A673 (cell line): Measurements from ENCODE around the gene PAX5.

Source experiments
- CTCF ChIP-seq: fragments of 300-800, 200-600 bp; sonication (generic); conservative IDR thresholded peaks from 2 replicates; pipeline ENCODE4 v1.5.1; 2017; ENCODE audit warnings: low read depth, mild to moderate bottlenecking, antibody characterized with exemption, low read length, moderate library complexity, mixed read lengths
- EZH2 ChIP-seq: fragments of 200-600 bp; sonication (generic); IDR thresholded peaks from 2 replicates; pipeline ENCODE4 v1.6.1; 2017; ENCODE audit warnings: borderline replicate concordance, low read depth, mild to moderate bottlenecking, mixed read lengths, antibody characterized with exemption, low read length; ENCODE audit not compliant: poor library complexity, severe bottlenecking

DNA sequence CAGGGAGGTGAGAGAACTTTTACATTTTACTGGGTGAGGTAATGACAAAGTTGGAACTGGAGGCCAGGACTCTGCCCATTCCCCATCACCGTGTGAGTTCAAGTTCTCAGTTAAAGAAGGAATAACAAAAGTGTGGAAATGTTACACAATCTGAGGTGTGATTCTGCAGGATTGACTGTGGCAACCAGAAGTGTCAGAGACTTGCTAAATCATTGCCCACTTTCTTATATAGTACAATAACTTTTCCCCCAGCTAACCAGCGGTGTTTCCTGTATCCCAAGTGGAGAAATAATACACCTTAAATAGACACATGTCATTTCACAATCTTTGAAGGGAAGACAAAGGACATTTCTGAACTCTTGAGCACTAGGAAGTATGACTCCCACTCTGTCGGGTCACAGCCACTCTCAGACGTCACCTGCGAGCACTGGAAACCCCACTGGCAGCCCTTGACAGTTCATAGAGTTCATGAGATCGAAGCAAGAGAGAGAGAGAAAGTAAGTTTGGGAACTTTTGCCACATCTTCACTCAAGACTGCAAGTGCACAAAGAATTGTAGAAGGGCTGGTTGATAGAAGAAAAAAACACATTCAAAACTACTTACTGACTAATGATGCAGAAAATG lies 28.4 kb downstream of the PAX5 start:
- TF ChIP-seq CTCF (no peak), EZH2 (no peak)
